ENCODE data around the gene FADS1.

GRCh38 chr11:61812736-61813411 lies 3.9 kb downstream of the FADS1 start:
- TF ChIP-seq CTCF (IDR thresholded peaks at IDR 0.05; ENCODE audit: control extremely low read depth in 1 of 3, insufficient read depth in 1 of 3, low read depth in 1 of 3, low read length in 3 of 3): no peak
- no peak for TF ChIP-seq POLR2A (IDR thresholded peaks at IDR 0.05; ENCODE audit: control extremely low read depth in 1 of 2, low read depth in 2 of 2, low read length in 2 of 2)
- no peak for TF ChIP-seq GABPA (IDR thresholded peaks at IDR 0.05; ENCODE audit: borderline replicate concordance, insufficient read depth, low read length)
- TF ChIP-seq EZH2 (IDR thresholded peaks at IDR 0.05; ENCODE audit: low read depth, low read length, severe bottlenecking): no peak
- no peak for TF ChIP-seq CBX8 (IDR thresholded peaks at IDR 0.05; ENCODE audit: borderline replicate concordance, low read depth, low read length)
- no peak for TF ChIP-seq JUND (IDR thresholded peaks at IDR 0.05; ENCODE audit: low read length)
- no peak for TF ChIP-seq RFX5 (IDR thresholded peaks at IDR 0.05; ENCODE audit: borderline replicate concordance, low read depth, low read length)
- TF ChIP-seq EP300 (IDR thresholded peaks at IDR 0.05; ENCODE audit: borderline replicate concordance in 1 of 2, low read depth in 2 of 2, low read length in 2 of 2): no peak
- TF ChIP-seq, protein P1, sequence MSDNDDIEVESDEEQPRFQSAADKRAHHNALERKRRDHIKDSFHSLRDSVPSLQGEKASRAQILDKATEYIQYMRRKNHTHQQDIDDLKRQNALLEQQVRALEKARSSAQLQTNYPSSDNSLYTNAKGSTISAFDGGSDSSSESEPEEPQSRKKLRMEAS (IDR thresholded peaks at IDR 0.05): no peak
- TF ChIP-seq MAFK (IDR thresholded peaks at IDR 0.05; ENCODE audit: low read depth, low read length): no peak
- no peak for TF ChIP-seq CBX5 (IDR thresholded peaks at IDR 0.05; ENCODE audit: low read depth, low read length)
- TF ChIP-seq RAD21 (IDR thresholded peaks at IDR 0.05 in 1 of 2, conservative IDR thresholded peaks at IDR 0.05 in 1 of 2; ENCODE audit: low read depth in 2 of 2, low read length in 2 of 2): no peak
- no peak; the same call in 1 of the 2 replicates for TF ChIP-seq POLR2AphosphoS5 (IDR thresholded peaks at IDR 0.05; ENCODE audit: low read depth, low read length)
- TF ChIP-seq USF2 (IDR thresholded peaks at IDR 0.05; ENCODE audit: low read length): no peak
